HG03025 (cell line): ENCODE measurements around the gene RBM10.
"Not testable (repeated sequence)": the region's sequence is repeated elsewhere in the genome, so short reads cannot be mapped to it uniquely, and the experiment has no call there.

Experiments
- ATAC-seq: cut with Tn5 transposase; IDR thresholded peaks from one replicate; pipeline ENCODE4 v1.9.1; 2021; ENCODE audit warnings: mild to moderate bottlenecking, moderate library complexity; ENCODE audit not compliant: unreplicated experiment, low FRiP score

The RBM10 gene

DNA sequence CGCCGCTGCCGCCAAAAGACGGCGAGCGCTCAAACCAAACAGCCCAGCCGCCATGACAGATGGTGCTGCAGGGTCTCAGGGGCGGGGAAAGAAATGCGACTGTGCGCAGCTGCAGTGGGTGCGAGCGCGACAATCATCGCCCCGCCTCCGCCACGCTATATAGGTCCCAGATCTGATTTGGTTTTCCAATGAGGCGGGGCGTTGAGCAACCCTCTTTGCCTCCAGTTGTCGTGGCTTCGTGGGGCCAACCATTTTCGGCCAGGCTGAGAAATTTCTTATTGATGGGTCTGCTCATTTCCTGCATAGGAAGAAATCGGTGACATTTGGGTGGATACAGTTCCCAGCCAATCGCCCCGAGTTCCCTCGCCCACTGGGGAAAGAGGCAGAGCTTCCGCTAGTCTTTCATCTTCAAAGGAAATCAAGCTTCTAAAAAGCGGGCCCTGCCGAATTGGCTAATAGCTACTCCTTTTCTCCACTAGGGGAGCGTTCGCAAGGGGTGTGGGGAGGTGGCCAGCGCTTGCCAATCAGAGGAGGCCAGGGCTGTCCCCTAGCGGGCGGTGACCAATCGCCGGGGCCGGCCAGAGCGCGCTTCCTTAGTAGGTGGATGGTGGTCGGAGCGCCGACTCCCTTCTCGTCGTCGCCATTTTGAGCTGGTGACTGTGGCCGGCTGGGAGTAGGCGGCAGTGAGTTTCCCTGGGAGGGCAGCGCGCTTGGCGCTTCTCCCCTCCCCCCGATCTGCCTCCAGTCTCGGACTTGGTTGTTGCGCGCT, at the start of gene RBM10, which contains the start of gene NDUFB11:
RBM10 (plus strand) TSS at position 596 of the 769 bp plus-strand sequence. CDS start 2,261 bp downstream, outside the sequence.
NDUFB11 (minus strand) TSS at position 77 of the 769 bp plus-strand sequence; CDS start at position 54, 23 bp downstream.
- peak; percentile 80 for ATAC-seq

DNA sequence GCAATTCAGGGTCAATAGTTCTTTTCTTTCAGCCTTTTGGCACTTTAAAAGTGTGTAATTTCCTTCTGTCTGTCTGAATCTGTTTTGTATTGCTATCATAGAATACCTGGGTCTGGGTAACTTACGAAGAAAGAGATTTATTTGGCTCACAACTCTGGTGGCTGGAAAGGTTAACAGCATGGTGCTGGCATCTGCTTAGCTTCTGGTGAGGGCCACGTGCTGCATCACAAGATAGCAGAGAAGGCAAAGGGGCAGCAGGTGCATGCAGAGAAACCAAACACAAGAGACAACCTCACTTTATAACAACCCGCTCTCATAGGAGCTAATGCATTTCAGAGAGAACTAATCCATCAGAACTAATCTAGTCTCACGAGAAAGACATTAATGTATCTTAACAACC, 48.0 kb upstream of the RBM10 start:
- ATAC-seq = no peak

DNA sequence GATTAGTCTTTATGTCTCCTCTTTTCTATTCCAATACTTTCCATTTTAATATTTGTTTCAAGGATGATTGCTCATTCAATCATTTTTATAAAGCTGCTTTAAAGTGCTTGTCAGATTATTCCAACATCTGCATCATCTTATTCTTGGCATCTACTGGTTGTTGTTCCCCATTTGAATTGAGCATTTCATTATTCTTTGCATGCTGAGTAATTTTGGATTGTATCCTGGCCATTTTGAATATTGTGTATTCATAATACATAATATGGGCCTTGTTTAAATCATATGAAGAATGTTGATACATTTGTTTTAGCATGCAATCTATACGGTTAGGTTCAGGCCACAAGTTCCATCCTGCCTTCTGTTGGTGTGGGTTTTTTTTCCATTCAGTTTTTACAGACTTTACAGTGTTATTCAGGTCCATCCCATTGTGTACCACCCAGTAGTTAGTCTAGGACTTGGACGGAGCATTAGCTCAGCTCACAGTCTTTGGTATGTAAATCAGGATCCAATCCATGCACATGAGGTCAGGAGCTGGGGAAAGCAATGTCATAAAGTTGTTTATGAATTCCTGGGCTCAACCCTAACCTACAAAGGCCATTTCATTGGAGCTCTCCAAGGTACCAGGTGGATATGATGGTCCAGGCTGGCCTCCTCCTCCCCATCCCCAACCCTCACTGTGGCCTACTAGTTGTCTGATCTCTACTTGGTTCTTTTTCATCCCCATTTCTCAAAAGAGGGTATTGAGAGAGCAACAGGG, 46.5 kb upstream of the RBM10 start:
- no peak for ATAC-seq

DNA sequence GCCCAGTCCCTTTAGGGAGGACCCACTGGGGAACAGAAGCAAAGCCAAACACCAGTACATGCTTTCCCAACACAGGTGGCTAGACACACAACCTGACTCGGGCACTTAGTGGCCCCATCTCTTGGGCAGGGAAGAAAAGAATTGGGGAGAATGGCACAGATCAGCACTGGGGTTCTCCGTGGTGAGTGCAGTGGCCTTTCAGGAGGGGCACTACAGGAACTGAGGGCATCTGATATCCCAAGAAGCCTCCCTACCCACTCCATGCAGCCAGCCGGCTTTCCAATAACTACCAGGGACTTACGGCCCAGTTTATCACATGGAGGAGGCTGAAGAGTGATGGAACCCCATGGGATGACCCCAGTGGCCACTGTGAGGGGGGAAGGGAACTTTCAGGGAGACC, 43.8 kb upstream of the RBM10 start:
- no peak for ATAC-seq

DNA sequence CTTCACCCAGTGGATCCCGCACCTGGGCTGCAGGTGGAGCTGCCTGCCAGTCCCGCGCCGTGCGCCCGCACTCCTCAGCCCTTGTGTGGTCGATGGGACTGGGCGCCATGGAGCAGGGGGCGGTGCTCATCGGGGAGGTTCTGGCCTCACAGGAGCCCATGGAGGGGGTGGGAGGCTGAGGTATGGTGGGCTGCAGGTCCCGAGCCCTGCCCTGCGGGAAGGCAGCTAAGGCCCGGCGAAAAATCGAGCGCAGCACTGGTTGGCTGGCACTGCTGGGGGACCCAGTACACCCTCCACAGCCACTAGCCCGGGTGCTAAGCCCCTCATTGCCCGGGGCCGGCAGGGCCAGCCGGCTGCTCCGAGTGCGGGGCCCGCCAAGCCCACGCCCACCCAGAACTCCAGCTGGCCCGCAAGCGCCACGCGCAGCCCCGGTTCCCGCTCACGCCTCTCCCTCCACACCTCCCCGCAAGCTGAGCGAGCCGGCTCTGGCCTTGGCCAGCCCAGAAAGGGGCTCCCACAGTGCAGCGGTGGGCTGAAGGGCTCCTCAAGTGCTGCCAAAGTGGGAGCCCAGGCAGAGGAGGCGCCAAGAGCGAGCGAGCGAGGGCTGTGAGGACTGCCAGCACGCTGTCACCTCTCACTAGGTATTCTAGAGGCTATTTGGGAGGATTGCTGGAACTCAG, 33.9 kb upstream of the RBM10 start:
- not testable (repeated sequence) for ATAC-seq

DNA sequence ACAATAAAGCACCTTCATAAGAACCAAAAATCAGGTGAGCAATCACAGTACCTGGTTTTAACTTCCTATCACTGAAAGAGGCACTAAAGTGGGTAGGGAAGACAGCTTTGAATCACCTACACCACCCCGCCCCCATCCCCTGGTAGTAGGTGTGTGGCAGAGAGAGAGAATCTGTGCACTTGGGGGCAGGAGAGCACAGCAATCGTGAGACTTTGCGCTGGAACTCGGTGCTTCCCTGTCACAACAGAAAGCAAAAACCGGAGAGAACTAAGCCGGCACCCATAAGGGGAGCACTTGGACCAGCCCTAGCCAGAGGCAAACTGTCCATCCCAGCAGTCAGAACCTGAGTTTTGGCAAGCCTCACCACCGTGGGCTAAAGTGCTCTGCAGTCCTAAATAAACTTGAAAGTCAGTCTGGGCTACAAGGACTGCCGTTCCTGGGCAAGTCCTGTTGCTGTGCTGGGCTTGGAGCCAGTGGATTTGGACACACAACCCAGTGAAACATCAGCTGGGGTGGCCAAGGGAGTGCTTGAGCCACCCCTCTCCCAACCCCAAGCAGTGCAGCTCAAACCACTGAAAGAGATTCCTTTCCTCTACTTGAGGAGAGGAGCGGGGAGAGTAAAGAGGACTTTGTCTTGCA, 32.6 kb upstream of the RBM10 start:
- ATAC-seq = no peak

DNA sequence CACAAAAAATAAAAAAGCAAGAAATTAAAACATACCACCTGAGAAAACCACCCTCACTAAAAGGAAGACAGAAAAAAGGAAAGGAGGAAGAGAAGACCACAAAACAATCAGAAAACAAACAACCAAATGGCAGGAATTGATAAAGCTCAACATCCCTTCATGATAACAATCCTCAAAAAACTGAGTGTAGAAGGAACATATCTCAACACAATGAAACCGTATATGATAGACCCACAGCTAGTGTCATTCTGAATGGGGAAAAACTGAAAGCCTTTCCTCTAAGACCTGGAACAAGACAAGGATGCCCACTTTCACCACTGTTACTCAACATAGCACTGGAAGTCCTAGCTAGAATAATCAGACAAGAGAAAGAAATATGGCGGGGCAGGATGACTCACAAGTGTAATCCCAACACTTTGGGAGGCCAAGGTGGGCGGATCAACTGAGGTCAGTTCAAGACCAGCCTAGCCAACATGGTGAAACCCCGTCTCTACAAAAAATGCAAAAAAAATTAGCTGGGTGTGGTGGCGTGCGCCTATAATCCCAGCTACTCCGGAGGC, 28.4 kb upstream of the RBM10 start:
- ATAC-seq = not testable (repeated sequence)

DNA sequence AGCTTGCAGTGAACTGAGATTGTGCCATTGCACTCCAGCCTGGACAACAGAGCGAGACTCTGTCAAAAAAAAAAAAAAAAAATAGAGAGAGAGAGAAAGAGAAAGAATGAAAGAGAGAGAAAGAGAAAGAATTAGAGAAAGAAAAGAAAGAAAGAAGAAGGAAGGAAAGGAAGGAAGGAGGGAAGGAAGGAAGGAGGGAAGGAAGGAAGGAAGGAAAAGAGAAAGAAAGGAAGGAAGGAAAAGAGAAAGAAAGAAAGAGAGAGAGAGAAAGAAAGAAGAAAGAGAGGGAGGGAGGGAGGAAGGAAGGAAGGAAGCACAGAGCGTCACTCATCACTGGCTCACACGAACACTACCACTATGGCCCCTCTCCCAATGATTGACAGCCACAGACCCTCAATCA, 20.6 kb upstream of the RBM10 start:
- ATAC-seq = not testable (repeated sequence)

GRCh38 chrX:47129157-47129898, 15.7 kb upstream of the RBM10 start:
- ATAC-seq = peak; percentile 95

DNA sequence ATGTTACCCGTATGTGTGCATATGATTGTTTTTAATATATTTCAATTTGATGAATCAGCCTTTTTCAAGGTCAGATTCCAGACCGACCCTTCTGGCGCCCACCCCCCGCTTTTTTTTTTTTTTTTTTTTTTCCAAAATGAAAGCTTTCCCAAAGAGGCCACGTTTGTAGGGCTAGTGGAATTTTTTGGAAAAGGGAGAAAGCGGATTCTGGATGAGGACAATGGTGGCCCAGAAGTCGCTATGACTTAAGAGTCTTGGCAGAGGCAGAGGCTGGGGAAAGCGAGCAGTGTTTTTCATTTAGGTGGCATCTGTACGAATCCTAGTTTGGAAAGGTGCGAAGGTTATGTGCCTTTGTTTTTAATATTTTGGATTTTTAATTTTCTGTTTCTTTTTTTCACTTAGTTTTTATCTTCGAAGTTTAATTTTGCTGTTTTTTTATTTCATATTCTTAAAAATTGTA, 15.1 kb upstream of the RBM10 start:
- no peak for ATAC-seq

- ATAC-seq = no peak
Observed at GRCh38 chrX:47133493-47133892, 11.5 kb upstream of the RBM10 start.

- ATAC-seq = not testable (repeated sequence)
Observed at GRCh38 chrX:47135650-47136049, 9.4 kb upstream of the RBM10 start.

DNA sequence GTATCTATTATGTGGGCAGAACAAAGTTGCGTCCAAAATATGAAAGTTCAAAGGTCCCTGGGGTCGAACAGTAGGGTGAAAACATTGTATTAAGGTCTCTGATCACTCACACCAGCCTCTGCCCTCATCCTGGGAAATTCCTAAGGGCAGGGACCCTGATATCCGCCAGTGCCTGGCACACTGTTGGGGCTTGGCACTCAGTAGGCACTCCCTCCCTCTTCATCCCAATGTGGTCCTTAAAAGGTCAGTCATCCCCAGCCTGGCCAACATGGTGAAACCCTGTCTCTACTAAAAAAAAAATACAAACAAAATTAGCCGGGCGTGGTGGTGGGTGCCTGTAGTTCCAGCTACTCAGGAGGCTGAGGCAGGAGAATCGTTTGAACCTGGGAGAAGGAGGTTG, 6.8 kb upstream of the RBM10 start:
- no peak for ATAC-seq

DNA sequence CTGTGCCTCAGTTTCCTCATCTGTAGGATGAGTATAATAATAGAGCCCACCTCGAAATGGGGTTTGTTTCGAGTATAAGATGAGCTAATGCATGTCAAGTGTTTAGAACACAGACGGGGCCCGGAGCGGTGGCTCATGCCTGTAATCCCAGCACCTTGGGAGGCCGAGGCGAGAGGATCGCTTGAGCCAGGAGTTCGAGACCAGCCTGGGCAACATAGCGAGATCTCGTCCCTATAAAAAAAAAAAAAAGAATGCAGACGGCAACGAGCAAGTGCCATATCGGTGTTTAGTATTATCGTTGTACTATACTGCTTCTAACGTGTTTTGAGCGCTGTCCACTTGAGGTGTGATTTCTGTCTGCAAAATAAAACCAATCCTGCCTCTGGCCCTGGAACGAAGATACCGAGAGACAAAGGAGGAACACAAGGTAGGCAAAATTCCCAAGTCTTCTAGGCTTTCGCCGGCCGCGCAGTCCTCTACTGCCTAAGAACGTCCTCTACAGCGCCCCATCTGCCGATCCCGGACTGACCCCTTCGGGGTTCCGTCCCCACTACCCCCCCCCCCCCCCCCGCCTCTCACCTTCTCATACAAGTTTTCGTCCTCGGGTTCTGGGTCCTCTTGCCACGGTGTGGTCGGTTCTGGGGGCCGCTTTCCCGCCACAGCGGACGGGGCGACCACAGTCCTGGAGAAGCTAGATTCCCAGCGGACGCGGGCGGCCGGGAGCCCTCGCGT, 961 bp upstream of the RBM10 start:
- peak; percentile 12 for ATAC-seq

DNA sequence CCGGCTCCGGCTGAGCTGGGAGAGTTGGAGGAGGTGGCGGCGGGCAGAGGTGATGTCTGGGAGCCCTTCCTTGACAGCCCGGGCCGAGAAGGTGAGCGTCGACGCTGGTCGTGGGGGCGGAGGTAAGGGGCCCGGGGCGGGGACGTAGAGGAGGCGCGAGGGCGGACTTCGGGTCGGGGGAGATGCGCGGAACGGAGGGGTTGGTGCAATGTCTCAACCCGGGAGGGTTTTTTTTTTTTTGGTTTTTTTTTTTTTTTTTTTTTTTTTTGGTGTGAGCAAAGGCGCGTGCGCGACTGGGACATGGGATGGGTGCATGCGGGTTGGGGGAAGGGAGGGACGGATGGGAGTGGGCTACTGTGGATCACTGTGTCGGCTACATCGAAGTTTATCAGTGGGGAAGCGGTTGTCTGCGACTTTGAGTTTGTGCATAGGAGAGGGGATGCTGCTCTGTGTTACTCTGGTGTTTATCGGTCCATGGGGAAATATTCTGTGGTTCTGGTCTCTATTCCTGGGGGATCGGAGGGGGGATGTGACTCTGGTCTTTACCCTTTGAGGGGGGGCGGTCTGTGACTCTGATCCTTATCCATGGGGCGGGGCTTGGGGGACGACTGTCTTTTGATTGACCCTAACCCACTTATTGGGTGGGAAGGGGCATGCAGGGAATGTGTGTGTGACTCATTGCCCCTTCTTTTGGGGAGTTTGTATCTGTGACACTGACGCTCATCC, 537 bp downstream of the RBM10 start:
- peak; percentile 28 for ATAC-seq

DNA sequence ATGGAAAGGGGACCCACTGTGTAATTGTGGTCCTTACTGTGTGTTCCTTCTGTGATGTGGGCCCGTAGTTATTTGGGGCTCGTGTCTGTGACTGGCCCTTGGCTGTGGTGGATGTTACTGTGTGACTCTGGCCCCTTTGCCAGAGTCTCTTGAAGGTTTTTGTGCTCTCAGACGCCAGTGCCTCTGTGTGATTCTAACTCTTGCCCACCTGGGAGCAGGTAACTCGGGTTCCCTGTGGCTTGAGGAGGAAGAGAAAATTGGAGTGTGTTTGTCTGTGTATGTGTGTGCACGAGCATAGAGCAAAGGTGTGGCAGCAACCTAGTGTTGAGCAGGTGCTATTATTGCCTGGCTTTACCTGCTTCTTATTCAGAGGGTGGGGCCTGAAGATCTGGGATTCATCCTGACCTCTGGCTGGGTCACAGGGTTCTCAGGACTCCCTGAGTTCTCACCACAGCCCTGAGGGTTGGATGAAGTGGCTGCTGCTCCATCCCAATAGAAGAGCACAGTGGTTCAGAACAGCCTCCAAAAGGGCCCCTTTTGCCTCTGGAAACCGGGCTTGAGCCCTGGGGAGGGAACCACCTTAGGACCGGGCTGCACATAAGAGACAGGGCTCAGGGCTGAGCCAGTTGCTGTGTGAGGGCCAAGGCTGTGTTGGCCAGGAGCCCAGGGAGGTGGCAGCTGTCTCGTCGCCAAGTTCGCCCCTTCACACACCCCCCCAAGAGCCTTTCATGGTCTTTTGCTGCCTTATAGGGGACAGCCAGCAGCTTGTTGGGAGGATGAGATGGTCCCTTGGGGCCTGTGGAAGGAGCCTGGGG, 1.3 kb downstream of the RBM10 start:
- ATAC-seq = no peak
